Choroid plexus epithelial cell (primary cell): ENCODE results near the gene AUTS2.

Source experiments
- DNase-seq: peaks from one replicate; pipeline ENCODE4 v3.0.0-alpha.2; 2010; ENCODE audit warnings: low read depth
- H3K4me3 ChIP-seq: 2 replicates; pipeline ENCODE4 v1.5.1; 2011; ENCODE audit warnings: low read depth, mild to moderate bottlenecking, control low read depth, low read length, moderate library complexity
- TF ChIP-seq, protein P1 (sequence below): conservative IDR thresholded peaks from 2 replicates; pipeline ENCODE4 v1.5.1; 2011; ENCODE audit warnings: low read depth, mild to moderate bottlenecking, control low read depth, inconsistent platforms, low read length, moderate library complexity

Gene AUTS2

GRCh38 chr7:69613846-69614245, 15.6 kb downstream of the AUTS2 start:
- H3K4me3 ChIP-seq: no peak overlapping the region
- TF ChIP-seq, protein P1, sequence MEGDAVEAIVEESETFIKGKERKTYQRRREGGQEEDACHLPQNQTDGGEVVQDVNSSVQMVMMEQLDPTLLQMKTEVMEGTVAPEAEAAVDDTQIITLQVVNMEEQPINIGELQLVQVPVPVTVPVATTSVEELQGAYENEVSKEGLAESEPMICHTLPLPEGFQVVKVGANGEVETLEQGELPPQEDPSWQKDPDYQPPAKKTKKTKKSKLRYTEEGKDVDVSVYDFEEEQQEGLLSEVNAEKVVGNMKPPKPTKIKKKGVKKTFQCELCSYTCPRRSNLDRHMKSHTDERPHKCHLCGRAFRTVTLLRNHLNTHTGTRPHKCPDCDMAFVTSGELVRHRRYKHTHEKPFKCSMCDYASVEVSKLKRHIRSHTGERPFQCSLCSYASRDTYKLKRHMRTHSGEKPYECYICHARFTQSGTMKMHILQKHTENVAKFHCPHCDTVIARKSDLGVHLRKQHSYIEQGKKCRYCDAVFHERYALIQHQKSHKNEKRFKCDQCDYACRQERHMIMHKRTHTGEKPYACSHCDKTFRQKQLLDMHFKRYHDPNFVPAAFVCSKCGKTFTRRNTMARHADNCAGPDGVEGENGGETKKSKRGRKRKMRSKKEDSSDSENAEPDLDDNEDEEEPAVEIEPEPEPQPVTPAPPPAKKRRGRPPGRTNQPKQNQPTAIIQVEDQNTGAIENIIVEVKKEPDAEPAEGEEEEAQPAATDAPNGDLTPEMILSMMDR: no peak
- DNase-seq: no peak

GRCh38 chr7:69615685-69616084, 17.4 kb downstream of the AUTS2 start:
- no peak for DNase-seq
- TF ChIP-seq, protein P1: no peak
- H3K4me3 ChIP-seq: no peak overlapping the region

- TF ChIP-seq, protein P1: no peak
- no peak overlapping the region for H3K4me3 ChIP-seq
- no peak for DNase-seq
Measured at GRCh38 chr7:69617364-69617763, 19.1 kb downstream of the AUTS2 start.

DNA sequence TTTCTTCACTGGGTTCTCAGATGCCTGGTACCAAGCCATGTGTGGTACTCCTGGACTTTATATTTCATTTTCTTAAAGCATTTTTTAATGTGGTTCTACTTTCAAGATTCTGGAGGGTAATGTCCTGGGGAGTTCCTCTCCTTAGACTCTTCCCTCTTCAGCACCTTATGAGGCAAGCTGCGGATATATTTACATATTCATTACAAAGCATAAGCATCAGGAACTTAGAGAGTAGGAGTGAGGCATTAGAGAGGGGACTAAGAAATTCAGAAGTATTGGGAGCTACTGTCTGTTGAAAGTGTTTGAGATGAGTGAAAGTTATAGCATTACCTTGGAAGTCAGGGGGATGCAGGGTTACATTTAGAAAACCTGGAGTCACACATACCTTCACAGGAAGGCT, 20.8 kb downstream of the AUTS2 start:
- TF ChIP-seq, protein P1: no peak
- DNase-seq: no peak
- H3K4me3 ChIP-seq: no peak overlapping the region

- DNase-seq: no peak
- H3K4me3 ChIP-seq: no peak overlapping the region
- TF ChIP-seq, protein P1: no peak
Measured at GRCh38 chr7:69619635-69620034, 21.4 kb downstream of the AUTS2 start.

- TF ChIP-seq, protein P1: no peak
- DNase-seq: no peak
- H3K4me3 ChIP-seq: no peak overlapping the region
Measured at GRCh38 chr7:69620063-69620462, 21.8 kb downstream of the AUTS2 start.

- TF ChIP-seq, protein P1: no peak
- no peak overlapping the region for H3K4me3 ChIP-seq
- DNase-seq: no peak
Measured at GRCh38 chr7:69620650-69621049, 22.4 kb downstream of the AUTS2 start.
